ENCODE measurements around the gene NCAPG2. TPM values are rescaled to one million over a fixed set of nuclear protein-coding genes. Genes with fewer than 3 reads are reported as not detected.

The NCAPG2 gene
- total and polyA plus RNA-seq, 2 experiments from 2014 or later: 38.7 to 91.2 TPM

DNA sequence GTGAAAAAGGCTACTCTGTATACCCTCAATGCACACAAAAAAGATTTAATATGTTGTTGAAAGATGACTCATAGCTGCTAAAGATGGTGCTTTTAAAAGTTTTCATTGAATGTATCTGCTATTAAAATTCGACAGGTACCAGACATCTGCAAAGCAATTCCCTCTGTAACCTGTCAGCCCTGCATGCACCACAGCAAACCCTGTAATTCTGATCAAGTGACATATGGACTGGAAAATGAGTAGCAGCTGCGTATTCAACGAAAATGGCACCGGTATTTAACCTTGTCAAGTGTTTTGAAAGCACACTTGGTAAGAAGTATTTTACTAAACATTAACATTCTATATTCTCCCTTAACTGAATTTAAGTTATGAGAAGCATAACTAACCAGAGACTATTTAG, 58.8 kb downstream of the NCAPG2 start (continued):
- TF ChIP-seq, protein P1, sequence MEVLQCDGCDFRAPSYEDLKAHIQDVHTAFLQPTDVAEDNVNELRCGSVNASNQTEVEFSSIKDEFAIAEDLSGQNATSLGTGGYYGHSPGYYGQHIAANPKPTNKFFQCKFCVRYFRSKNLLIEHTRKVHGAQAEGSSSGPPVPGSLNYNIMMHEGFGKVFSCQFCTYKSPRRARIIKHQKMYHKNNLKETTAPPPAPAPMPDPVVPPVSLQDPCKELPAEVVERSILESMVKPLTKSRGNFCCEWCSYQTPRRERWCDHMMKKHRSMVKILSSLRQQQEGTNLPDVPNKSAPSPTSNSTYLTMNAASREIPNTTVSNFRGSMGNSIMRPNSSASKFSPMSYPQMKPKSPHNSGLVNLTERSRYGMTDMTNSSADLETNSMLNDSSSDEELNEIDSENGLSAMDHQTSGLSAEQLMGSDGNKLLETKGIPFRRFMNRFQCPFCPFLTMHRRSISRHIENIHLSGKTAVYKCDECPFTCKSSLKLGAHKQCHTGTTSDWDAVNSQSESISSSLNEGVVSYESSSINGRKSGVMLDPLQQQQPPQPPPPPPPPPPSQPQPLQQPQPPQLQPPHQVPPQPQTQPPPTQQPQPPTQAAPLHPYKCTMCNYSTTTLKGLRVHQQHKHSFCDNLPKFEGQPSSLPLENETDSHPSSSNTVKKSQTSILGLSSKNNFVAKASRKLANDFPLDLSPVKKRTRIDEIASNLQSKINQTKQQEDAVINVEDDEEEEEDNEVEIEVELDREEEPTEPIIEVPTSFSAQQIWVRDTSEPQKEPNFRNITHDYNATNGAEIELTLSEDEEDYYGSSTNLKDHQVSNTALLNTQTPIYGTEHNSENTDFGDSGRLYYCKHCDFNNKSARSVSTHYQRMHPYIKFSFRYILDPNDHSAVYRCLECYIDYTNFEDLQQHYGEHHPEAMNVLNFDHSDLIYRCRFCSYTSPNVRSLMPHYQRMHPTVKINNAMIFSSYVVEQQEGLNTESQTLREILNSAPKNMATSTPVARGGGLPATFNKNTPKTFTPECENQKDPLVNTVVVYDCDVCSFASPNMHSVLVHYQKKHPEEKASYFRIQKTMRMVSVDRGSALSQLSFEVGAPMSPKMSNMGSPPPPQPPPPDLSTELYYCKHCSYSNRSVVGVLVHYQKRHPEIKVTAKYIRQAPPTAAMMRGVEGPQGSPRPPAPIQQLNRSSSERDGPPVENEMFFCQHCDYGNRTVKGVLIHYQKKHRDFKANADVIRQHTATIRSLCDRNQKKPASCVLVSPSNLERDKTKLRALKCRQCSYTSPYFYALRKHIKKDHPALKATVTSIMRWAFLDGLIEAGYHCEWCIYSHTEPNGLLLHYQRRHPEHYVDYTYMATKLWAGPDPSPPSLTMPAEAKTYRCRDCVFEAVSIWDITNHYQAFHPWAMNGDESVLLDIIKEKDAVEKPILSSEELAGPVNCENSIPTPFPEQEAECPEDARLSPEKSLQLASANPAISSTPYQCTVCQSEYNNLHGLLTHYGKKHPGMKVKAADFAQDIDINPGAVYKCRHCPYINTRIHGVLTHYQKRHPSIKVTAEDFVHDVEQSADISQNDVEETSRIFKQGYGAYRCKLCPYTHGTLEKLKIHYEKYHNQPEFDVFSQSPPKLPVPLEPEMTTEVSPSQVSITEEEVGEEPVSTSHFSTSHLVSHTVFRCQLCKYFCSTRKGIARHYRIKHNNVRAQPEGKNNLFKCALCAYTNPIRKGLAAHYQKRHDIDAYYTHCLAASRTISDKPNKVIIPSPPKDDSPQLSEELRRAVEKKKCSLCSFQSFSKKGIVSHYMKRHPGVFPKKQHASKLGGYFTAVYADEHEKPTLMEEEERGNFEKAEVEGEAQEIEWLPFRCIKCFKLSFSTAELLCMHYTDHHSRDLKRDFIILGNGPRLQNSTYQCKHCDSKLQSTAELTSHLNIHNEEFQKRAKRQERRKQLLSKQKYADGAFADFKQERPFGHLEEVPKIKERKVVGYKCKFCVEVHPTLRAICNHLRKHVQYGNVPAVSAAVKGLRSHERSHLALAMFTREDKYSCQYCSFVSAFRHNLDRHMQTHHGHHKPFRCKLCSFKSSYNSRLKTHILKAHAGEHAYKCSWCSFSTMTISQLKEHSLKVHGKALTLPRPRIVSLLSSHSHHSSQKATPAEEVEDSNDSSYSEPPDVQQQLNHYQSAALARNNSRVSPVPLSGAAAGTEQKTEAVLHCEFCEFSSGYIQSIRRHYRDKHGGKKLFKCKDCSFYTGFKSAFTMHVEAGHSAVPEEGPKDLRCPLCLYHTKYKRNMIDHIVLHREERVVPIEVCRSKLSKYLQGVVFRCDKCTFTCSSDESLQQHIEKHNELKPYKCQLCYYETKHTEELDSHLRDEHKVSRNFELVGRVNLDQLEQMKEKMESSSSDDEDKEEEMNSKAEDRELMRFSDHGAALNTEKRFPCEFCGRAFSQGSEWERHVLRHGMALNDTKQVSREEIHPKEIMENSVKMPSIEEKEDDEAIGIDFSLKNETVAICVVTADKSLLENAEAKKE (CRISPR knock-in tag; IDR thresholded peaks at IDR 0.05): no peak

DNA sequence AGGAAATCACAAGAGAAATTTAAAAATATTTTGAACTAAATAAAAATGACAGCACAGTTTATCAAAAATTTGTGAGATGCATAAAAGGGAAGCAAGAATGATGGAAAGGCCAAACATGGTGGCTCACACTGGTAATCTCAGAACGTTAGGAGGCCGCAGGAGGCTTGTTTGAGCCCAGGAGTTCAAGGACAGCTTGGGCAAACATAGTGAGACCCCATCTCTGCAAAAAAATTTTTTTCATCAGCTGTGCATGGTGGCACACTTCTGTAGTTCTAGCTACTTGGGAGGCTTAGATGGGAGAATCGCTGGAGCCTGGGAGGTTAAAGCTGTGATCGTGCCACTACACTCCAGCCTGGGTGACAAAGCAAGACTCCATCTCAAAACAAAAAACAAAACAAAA, 62.5 kb downstream of the NCAPG2 start:
- ATAC-seq (no peak), DNase-seq (ENCODE audit: low spot score) (no peak)
- H3K4me2 ChIP-seq: no peak overlapping the region
- no peaks in the 10 kb centered on the region for H3K4me1 Mint-ChIP-seq
- no peak overlapping the region for H3K4me3 ChIP-seq
- H3K27ac ChIP-seq (ENCODE audit: low read depth): no peak overlapping the region
- no peaks in the 10 kb centered on the region; the same call in 2 of the 3 replicates for H3K9me3 Mint-ChIP-seq
- no peak overlapping the region for H3K27ac Mint-ChIP-seq
- no peaks in the 10 kb centered on the region for H3K4me1 ChIP-seq (ENCODE audit: insufficient read depth)
- H2AFZ ChIP-seq: no peak overlapping the region
- H3K27me3 Mint-ChIP-seq (ENCODE audit: insufficient read depth, low read depth, poor library complexity): no peaks in the 10 kb centered on the region
- no peaks in the 10 kb centered on the region for H3F3A ChIP-seq (replicated peaks; ENCODE audit: low read depth)
- 0 out of 2 replicates have a peak, but pooled peaks cover 11% of the 10 kb centered on the region for H4K20me1 ChIP-seq (replicated peaks; ENCODE audit: insufficient read depth)
- H3K36me3 ChIP-seq (ENCODE audit: insufficient read depth): peaks cover 58% of the 10 kb centered on the region
- no peaks in the 10 kb centered on the region for H3K27me3 ChIP-seq (ENCODE audit: insufficient read depth)
- H3K9me2 ChIP-seq (ENCODE audit: insufficient read depth): no peaks in the 10 kb centered on the region
- no peak overlapping the region for H3K4me3 Mint-ChIP-seq
- 0 out of 2 replicates have a peak, but pooled peaks cover 2% of the 10 kb centered on the region for H3K79me2 ChIP-seq (replicated peaks; ENCODE audit: insufficient read depth)
- peaks cover 85% of the 10 kb centered on the region for H3K36me3 Mint-ChIP-seq (ENCODE audit: low read depth)
- no peak for TF ChIP-seq CREB1 (CRISPR knock-in tag; IDR thresholded peaks at IDR 0.05; ENCODE audit: low read depth)
- TF ChIP-seq, protein P1 (CRISPR knock-in tag; IDR thresholded peaks at IDR 0.05): no peak
- TF ChIP-seq, protein P2, sequence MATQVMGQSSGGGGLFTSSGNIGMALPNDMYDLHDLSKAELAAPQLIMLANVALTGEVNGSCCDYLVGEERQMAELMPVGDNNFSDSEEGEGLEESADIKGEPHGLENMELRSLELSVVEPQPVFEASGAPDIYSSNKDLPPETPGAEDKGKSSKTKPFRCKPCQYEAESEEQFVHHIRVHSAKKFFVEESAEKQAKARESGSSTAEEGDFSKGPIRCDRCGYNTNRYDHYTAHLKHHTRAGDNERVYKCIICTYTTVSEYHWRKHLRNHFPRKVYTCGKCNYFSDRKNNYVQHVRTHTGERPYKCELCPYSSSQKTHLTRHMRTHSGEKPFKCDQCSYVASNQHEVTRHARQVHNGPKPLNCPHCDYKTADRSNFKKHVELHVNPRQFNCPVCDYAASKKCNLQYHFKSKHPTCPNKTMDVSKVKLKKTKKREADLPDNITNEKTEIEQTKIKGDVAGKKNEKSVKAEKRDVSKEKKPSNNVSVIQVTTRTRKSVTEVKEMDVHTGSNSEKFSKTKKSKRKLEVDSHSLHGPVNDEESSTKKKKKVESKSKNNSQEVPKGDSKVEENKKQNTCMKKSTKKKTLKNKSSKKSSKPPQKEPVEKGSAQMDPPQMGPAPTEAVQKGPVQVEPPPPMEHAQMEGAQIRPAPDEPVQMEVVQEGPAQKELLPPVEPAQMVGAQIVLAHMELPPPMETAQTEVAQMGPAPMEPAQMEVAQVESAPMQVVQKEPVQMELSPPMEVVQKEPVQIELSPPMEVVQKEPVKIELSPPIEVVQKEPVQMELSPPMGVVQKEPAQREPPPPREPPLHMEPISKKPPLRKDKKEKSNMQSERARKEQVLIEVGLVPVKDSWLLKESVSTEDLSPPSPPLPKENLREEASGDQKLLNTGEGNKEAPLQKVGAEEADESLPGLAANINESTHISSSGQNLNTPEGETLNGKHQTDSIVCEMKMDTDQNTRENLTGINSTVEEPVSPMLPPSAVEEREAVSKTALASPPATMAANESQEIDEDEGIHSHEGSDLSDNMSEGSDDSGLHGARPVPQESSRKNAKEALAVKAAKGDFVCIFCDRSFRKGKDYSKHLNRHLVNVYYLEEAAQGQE (IDR thresholded peaks at IDR 0.05; ENCODE audit: unreplicated experiment): no peak
- no peak for TF ChIP-seq POLR2AphosphoS5 (IDR thresholded peaks at IDR 0.05; ENCODE audit: low read depth)
- TF ChIP-seq NANOG (IDR thresholded peaks at IDR 0.05; ENCODE audit: borderline replicate concordance): no peak
- no peak for TF ChIP-seq EZH2phosphoT487 (IDR thresholded peaks at IDR 0.05; ENCODE audit: unreplicated experiment)

Measured in GM23338 (cell line).